ENCODE results near the gene PRKCE.

DNA sequence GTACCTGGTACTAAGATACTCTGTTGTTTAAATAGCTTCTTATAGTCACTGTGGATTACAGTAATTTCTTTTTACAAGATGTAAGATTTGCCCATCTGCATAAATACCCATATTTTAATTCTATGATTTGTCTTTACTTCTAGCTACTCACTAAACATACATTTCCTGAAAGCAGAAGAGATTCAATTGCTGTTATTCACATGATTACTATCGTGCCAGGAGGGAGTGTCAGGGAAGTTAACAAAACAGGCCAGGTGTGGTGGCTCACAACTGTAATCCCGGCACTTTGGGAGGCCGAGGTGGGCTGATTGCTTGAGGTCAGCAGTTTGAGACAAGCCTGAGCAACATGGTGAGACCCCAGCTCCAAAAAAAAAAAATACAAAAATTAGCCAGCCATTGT, 33.8 kb downstream of the PRKCE start:
- TF ChIP-seq YY1 (IDR thresholded peaks at IDR 0.05; ENCODE audit: insufficient read depth, insufficient read length) (no peak), SUZ12 (IDR thresholded peaks at IDR 0.05; ENCODE audit: extremely low read depth, insufficient read depth, insufficient read length) (no peak), ZNF274 (IDR thresholded peaks at IDR 0.05; ENCODE audit: low read depth, low read length) (no peak)

Data from NT2/D1 (cell line).